ENCODE data around the gene AFF3. TPM values are rescaled to one million over a fixed set of nuclear protein-coding genes. Genes with fewer than 3 reads are reported as not detected.

The AFF3 gene
- total and polyA plus RNA-seq, 2 of the 8 experiments (the other 6 are each of a cell fraction or from before 2014, with no cell fraction given), result 0.27 to 3.0 TPM

- H3K4me1 ChIP-seq (replicated peaks in 1 of 4; ENCODE audit: control insufficient read depth in 3 of 4, insufficient read depth in 4 of 4, low read length in 3 of 4), result no peaks in the 10 kb centered on the region
- no peaks in the 10 kb centered on the region for H3K23me2 ChIP-seq (ENCODE audit: low read depth, low read length)
- no peak overlapping the region for H3K23ac ChIP-seq (ENCODE audit: insufficient read length)
- no peaks in the 10 kb centered on the region for H3K79me1 ChIP-seq (ENCODE audit: low read depth, low read length)
- no peaks in the 10 kb centered on the region for H3K79me2 ChIP-seq (ENCODE audit: control insufficient read depth in 1 of 2, insufficient read depth in 2 of 2, low read length in 2 of 2)
- no peak overlapping the region for H3K27ac ChIP-seq (ENCODE audit: low read depth, low read length)
- H3K4me2 ChIP-seq (ENCODE audit: insufficient read depth in 1 of 2, low read depth in 2 of 2, low read length in 2 of 2), result no peak overlapping the region
- no peak overlapping the region for H3K18ac ChIP-seq (ENCODE audit: extremely low read depth, low read length)
- H2BK5ac ChIP-seq (ENCODE audit: low read depth, low read length), result no peak overlapping the region
- no peak for TF ChIP-seq GTF2F1 (IDR thresholded peaks at IDR 0.05; ENCODE audit: borderline replicate concordance, low read depth, low read length)
- no peak for TF ChIP-seq TAF1 (IDR thresholded peaks at IDR 0.05; ENCODE audit: low read depth, low read length)
- no peak for TF ChIP-seq EZH2 (IDR thresholded peaks at IDR 0.05; ENCODE audit: low read depth, low read length, severe bottlenecking)
- no peak for TF ChIP-seq CBX5 (IDR thresholded peaks at IDR 0.05; ENCODE audit: low read depth, low read length)
- TF ChIP-seq RBBP5 (IDR thresholded peaks at IDR 0.05; ENCODE audit: borderline replicate concordance, low read depth, low read length), result no peak
- no peak for TF ChIP-seq KDM1A (IDR thresholded peaks at IDR 0.05; ENCODE audit: borderline replicate concordance, low read length)
- TF ChIP-seq TCF12 (IDR thresholded peaks at IDR 0.05; ENCODE audit: low read depth, low read length), result no peak
- no peak for TF ChIP-seq CHD2 (IDR thresholded peaks at IDR 0.05; ENCODE audit: low read length)
- peaks cover 38 to 86% (median 58%) of the 10 kb centered on the region in 4 experiments for H3K27me3 ChIP-seq (replicated peaks in 1 of 4; ENCODE audit: control insufficient read depth in 3 of 4, extremely low read depth in 1 of 4, insufficient read depth in 3 of 4, low read length in 3 of 4)
- H4K20me1 ChIP-seq (replicated peaks in 1 of 2; ENCODE audit: control insufficient read depth in 1 of 2, insufficient read depth in 2 of 2, low read length in 2 of 2), result peaks cover 0 to 3% of the 10 kb centered on the region in 2 experiments
- no peak overlapping the region for H3K9ac ChIP-seq (replicated peaks in 1 of 4; ENCODE audit: extremely low read depth in 1 of 4, low read depth in 3 of 4, low read length in 3 of 4)
- no peak overlapping the region for H4K8ac ChIP-seq (ENCODE audit: extremely low read depth, insufficient read depth, low read length)
- H3K4me3 ChIP-seq (ENCODE audit: extremely low read depth in 1 of 4, insufficient read depth in 2 of 4, low read depth in 3 of 4, low read length in 4 of 4), result no peak overlapping the region
- FAIRE-seq (no peak), DNase-seq (ENCODE audit: low read depth in 1 of 2, low spot score in 2 of 2) (no peak)
- WGBS, 2 experiments (ENCODE audit: extremely low coverage in 1 of 2, insufficient coverage in 1 of 2, insufficient read length in 1 of 2, insufficient replicate concordance in 2 of 2, low coverage in 1 of 2, low lambda C conversion rate in 2 of 2, missing lambda C conversion rate in 1 of 2), result 81% methylated on average over 4 of the region's 4 CpGs; no CpG with 5 or more reads in 1 of the 2 experiments
- H2AK5ac ChIP-seq (ENCODE audit: low read depth, low read length), result no peak overlapping the region
- ChIA-PET POLR2A (ENCODE audit: partially characterized antibody) (no interaction called here), CTCF (ENCODE audit: partially characterized antibody) (interaction anchor here (0.8 to 0.9 kb wide), 2 partner anchors 9 to 122 kb away, joined by 3 to 5 read pairs; no protein-coding TSS in a partner anchor)
- H2BK12ac ChIP-seq (ENCODE audit: low read depth, low read length), result no peak overlapping the region
- no peak overlapping the region for H4K91ac ChIP-seq (replicated peaks; ENCODE audit: insufficient read length, low read length)
- no peak overlapping the region for H3K56ac ChIP-seq (replicated peaks; ENCODE audit: insufficient read length, low read depth, low read length)
- peaks cover 0 to 4% of the 10 kb centered on the region in 2 experiments; a peak in 1 of 4 replicates for H3K9me3 ChIP-seq (ENCODE audit: insufficient read depth in 2 of 2, low read depth in 1 of 2, low read length in 1 of 2)
- H3K14ac ChIP-seq (ENCODE audit: insufficient read length), result no peak overlapping the region
- H2AFZ ChIP-seq (ENCODE audit: low read length), result no peak overlapping the region
- H3K36me3 ChIP-seq (ENCODE audit: control insufficient read depth in 2 of 4, insufficient read depth in 4 of 4, low read length in 3 of 4), result no peaks in the 10 kb centered on the region
- H3K4ac ChIP-seq (replicated peaks; ENCODE audit: insufficient read length, low read depth, low read length), result no peak overlapping the region
- no peak overlapping the region for H2BK15ac ChIP-seq (ENCODE audit: low read length)
- no peak overlapping the region for H2BK120ac ChIP-seq (replicated peaks; ENCODE audit: low read depth, low read length)
- H2BK20ac ChIP-seq (ENCODE audit: low read length), result no peak overlapping the region
- no peak overlapping the region for H4K5ac ChIP-seq (ENCODE audit: insufficient read length, low read depth, low read length)
Measured at GRCh38 chr2:100121124-100121718, 21.2 kb downstream of the AFF3 start.
